GM12891 (cell line): ENCODE results near the gene KCNN2.
A peak's percentile ranks its signal among the peaks of the same experiment; 100 is the strongest.

Source experiments
- DNase-seq: peaks from one replicate; pipeline ENCODE4 v3.0.0; 2011; ENCODE audit warnings: low spot score; ENCODE audit not compliant: insufficient read length
- FAIRE-seq: peaks from 2 replicates; lab custom pipeline; 2011; peaks lifted over from hg19 to GRCh38; lab: Jason Lieb, UNC
- PAX5 ChIP-seq: IDR thresholded peaks from 2 replicates; pipeline ENCODE4 v1.6.1; 2011; ENCODE audit warnings: low read length, moderate library complexity, mild to moderate bottlenecking; ENCODE audit not compliant: insufficient read depth, severe bottlenecking
- POLR2A ChIP-seq: IDR thresholded peaks from 2 replicates; pipeline ENCODE4 v1.6.1; 2011; ENCODE audit warnings: low read depth, low read length, control low read depth
- POLR2AphosphoS5 ChIP-seq: IDR thresholded peaks from 2 replicates; pipeline ENCODE4 v1.6.1; 2011; ENCODE audit warnings: low read depth, low read length, control low read depth
- POU2F2 ChIP-seq: IDR thresholded peaks from 2 replicates; pipeline ENCODE4 v1.6.1; 2011; ENCODE audit warnings: low read depth, mild to moderate bottlenecking, control low read depth, low read length, moderate library complexity
- SPI1 ChIP-seq: IDR thresholded peaks from 2 replicates; pipeline ENCODE4 v1.6.1; 2011; ENCODE audit warnings: low read depth, low read length, control low read depth
- TAF1 ChIP-seq: IDR thresholded peaks from 2 replicates; pipeline ENCODE4 v1.6.1; 2011; ENCODE audit warnings: low read depth, low read length, control low read depth

KCNN2 gene

DNA sequence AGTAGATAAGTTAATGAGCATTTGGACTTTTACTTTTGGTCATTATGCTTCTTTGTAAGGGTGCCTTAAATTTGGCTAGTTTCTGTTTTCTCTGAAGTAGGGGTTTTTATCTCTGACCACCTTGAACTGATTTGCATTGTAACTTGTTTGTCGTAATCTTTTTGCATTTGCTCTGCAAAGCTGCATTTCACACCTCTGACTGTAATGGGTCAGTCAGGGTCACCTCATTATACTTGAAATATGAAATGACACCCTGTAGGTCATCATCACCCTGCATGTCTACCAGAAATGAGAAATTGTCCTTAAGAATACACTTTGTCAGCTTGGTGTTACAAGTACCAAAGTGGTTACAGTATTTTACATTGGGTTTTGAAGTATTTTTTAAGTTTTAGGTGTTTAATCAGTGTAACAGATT is 74.0 kb downstream of the KCNN2 start:
- peak; percentile 72 for FAIRE-seq
- DNase-seq: no peak
- TF ChIP-seq SPI1 (no peak), POU2F2 (peak; percentile 19; the same call in 1 of the 2 replicates)

DNA sequence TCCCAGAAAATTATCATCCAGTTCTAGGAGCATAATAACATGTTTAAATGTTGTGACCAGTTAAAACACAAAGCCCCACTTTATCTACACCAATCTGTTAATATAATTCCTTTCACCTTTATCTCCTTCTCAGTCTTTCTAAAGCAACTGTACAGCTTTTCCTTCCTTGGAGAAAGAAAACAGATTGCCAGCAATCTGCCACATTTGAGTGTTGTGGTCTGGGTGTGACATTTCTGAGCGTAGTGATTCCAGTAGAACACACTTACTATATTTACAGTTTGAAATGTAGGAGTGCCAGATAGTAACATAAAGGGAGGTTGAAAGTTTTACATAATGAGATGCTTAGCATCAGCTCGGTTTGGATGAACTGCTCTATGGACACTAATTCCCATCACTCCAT is 76.1 kb downstream of the KCNN2 start:
- DNase-seq: no peak
- no peak for TF ChIP-seq SPI1
- no peak for TF ChIP-seq POLR2AphosphoS5
- TF ChIP-seq TAF1: no peak
- TF ChIP-seq POLR2A: no peak
- TF ChIP-seq PAX5: no peak
- TF ChIP-seq POU2F2: no peak
- FAIRE-seq: no peak

DNA sequence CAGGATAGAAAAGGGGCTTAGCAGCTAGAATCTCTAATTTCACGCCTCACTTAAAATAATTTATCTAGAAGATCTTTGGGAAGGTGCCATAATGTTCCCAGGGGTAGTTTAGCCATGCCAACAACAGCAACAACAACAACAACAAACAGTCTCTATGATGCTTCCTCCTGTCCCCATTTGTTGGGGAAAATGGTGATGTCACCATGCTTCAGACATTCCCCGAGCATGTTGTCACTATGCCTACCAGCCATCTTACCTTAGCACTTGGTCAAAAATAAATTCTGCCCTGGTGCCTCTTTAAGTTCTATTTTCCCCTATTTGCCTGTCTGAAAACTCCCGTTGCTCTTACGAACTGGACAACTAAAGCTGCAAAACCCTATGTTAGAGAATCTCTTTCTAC is 76.6 kb downstream of the KCNN2 start:
- DNase-seq (no peak), FAIRE-seq (no peak)
- TF ChIP-seq POLR2AphosphoS5: no peak
- no peak for TF ChIP-seq POU2F2
- TF ChIP-seq PAX5: no peak
- TF ChIP-seq POLR2A: no peak
- no peak for TF ChIP-seq SPI1

DNA sequence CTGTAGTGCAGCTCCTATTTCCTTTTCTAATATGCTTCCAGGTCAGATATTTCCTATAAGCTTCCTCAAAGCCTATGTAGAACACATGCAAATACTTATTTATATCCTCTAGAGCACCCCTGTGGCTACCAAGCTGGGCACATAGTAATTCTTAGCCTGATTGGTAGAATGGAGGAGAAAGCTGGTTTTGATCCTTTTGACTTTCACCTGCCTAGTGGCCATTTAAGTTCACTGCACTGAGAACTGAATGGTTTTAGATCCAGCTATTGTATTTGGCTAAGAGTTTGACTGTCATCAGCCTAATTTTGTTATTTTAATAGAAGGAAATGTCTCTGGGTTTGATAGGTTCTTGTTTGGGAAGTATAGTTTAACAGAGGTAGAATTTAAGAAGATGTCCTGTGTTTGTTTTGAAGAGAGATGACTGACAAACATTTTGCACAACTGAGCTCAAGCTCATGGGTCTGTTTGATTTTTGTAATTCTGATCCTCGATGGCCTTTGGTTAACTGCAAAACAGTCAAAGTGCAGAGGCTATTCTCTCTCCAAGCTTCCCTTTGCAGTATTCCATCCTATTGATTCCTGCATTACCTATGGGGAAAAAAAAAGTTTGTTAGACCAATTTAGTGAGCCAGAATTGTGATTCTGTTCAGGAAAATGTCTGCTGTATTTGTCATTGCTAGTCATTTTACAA is 85.4 kb downstream of the KCNN2 start:
- FAIRE-seq (no peak), DNase-seq (no peak)
- TF ChIP-seq SPI1 (no peak), TAF1 (no peak), POLR2A (no peak), PAX5 (no peak), POU2F2 (no peak), POLR2AphosphoS5 (no peak)

DNA sequence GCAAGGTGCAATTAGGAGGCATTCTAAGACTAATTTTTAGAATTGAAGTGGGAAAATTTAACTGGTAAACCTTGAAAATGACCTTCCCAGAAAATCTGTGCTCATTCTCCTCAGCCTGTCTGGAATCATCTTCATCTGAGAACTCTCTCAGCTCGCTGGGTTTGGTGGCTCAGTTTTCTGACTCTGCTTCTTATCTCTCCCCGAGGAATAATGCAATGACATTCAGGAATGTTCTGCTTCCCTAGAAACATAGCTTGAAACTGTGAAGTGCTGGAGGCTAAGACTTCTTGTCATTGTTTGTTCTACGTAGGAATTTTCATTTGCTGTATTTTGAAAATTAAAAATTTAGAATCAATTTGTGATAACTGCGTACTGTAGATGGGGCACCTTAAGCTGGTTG is 86.6 kb downstream of the KCNN2 start:
- FAIRE-seq (no peak), DNase-seq (no peak)
- TF ChIP-seq POU2F2 (no peak), TAF1 (no peak), PAX5 (no peak), POLR2AphosphoS5 (no peak), SPI1 (no peak), POLR2A (no peak)

DNA sequence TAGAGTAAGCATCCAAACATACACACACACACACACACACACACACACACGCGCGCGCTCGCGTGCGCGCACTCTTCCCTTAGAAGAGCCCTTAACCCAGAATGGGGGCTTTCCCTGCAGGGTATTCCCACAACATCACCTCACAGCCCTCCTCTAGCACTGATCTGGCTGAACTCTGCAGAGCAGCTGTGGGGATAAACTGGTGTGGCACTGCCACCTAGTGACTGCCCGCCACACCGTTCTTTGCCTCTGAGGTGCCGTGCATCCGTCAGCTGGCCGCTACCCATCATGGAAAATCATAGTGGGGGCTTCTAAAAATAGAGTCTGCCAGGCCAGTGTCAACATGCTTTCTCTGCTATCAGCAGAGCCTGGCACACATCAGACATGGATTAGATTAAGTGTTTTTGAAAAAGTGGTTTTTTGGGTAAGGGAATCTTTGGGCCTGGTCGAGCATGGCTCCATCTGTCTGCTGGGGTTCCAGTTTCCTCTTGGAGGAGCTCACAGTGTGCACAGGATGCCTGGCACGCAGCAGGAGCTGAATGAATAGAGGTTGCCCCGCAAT is 88.1 kb downstream of the KCNN2 start:
- TF ChIP-seq POU2F2 (no peak), SPI1 (no peak), PAX5 (no peak), TAF1 (no peak), POLR2A (no peak), POLR2AphosphoS5 (no peak)
- peak; percentile 50 for DNase-seq
- FAIRE-seq: peak; percentile 99

DNA sequence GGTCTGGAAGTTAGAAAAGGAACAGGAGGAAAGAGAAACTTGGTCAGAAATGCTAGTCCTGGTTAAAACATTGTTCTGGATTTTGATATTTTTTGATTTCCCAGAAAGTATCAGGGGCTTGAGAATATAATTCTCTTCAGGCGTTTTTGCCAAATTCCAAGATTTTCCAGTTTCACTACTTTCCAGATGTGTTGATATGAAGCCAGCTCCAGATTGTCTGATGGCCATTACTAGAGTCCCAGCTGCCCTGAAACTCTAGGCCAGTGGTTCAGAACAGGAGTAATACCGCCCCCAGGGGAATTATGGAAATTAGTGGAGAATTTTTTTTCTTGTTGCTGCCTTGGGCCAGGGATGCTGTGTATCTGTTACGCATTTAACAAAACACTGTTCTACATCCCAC is 88.6 kb downstream of the KCNN2 start:
- no peak for DNase-seq
- no peak for FAIRE-seq
- TF ChIP-seq POLR2AphosphoS5 (no peak), SPI1 (no peak), POU2F2 (no peak), TAF1 (no peak), POLR2A (no peak), PAX5 (no peak)

DNA sequence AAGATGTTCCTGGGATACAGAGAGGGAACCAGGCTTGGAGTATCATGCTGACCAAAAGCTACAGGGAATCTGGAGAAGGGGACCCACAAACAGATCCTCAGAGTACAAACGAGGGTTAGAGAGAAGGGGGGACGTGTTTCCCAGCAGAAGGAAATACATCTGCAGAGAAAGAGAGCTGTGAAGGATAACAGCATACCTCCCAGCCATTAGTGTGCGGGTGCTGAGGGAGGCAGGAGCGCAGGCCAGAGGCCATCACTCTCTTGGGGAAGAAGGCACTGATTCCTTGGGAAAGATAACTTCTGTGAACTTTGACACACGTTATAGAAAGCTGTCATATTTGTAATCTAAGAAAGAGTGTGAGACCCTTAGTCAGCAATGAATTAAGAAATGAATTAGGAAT is 96.9 kb downstream of the KCNN2 start:
- no peak for DNase-seq
- TF ChIP-seq POLR2AphosphoS5: no peak
- no peak for TF ChIP-seq PAX5
- no peak for TF ChIP-seq POU2F2
- no peak for TF ChIP-seq POLR2A
- TF ChIP-seq TAF1: no peak
- TF ChIP-seq SPI1: no peak
- FAIRE-seq: no peak

DNA sequence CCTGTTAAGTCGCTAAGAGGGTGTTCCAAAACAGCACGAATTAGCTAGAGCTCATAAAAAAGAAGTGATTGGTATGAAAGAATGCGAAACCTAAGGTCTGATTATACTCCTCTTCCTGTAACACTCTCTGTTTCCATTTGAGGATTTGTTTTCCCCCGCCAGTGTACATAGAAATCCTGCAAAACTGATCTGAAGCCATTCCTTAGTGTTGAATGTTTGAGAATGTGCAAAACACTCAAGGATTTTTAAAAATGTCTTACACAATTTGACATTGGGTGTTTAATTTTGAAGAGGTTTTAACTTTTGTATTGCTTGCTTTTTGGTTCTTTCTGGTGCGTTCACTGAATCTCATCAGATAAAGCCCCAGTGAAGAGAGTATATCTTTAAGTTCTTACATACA is 105.3 kb downstream of the KCNN2 start:
- FAIRE-seq: no peak
- TF ChIP-seq TAF1 (no peak), PAX5 (no peak), POU2F2 (no peak), POLR2A (no peak), SPI1 (no peak), POLR2AphosphoS5 (no peak)

DNA sequence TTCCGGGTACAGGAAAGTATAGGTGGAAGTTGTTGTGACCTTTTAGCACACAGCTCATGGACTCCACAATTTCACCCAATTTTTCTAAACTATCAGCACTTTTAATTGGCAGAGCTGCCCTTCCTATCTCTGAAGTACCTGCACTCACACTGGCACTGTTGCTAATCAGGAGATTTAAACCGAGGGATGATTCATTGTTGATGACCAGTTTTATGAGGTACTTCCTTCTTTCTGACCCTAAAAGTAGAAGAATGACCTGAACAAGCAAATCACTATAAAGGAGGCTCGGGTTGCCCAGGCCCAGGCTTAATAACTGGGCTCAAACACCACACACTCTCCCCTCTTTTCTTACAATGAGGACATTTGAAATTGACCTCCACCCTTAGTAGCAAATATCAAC is 105.9 kb downstream of the KCNN2 start:
- DNase-seq (no peak), FAIRE-seq (no peak)
- TF ChIP-seq POLR2AphosphoS5 (no peak), POU2F2 (no peak), TAF1 (no peak), PAX5 (no peak), POLR2A (no peak), SPI1 (no peak)

More for the DNA sequence above, 105.3 kb downstream of the KCNN2 start:
- no peak for DNase-seq
